ENCODE measurements around the gene RELT.

- TF ChIP-seq CTCF (IDR thresholded peaks at IDR 0.05) (no peak), EZH2 (IDR thresholded peaks at IDR 0.05; ENCODE audit: borderline replicate concordance, insufficient read depth, low read depth, low read length, poor library complexity, severe bottlenecking) (no peak)
These were observed 39.8 kb downstream of the RELT start for GRCh38 chr11:73415854-73416615.
